ENCODE measurements around the gene MT1F. TPM values are rescaled to one million over a fixed set of nuclear protein-coding genes. Genes with fewer than 3 reads are reported as not detected.

The MT1F gene
- total and polyA plus RNA-seq, 9 of the 15 experiments (the other 6 are each of a cell fraction or from before 2014, with no cell fraction given), result 0.18 to 0.68 (median 0.29) TPM; not detected in 5

DNA sequence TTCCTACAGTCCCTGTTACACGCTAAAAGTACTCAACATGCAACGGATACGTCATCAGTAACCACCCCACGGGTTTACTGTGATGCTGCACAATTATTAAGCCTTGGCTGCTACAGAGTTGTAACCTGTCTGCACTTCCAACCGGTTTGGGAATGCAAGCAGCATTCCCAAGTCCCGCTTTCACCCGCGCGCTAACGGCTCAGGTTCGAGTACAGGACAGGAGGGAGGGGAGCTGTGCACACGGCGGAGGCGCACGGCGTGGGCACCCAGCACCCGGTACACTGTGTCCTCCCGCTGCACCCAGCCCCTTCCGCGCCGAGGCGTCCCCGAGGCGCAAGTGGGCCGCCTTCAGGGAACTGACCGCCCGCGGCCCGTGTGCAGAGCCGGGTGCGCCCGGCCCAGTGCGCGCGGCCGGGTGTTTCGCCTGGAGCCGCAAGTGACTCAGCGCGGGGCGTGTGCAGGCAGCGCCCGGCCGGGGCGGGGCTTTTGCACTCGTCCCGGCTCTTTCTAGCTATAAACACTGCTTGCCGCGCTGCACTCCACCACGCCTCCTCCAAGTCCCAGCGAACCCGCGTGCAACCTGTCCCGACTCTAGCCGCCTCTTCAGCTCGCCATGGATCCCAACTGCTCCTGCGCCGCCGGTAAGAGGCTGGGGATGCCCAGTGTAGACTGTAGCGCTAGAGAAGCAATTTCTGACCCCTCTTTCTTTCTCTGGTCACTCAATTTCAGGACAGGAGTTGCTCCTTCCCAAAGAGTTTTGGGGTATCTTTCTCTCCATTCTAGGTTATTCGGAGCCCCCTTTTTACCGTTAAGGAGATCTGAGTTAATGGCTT is 49.5 kb upstream of the MT1F start, which contains the start of gene MT2A (continued):
- TF ChIP-seq CEBPZ (IDR thresholded peaks at IDR 0.05; ENCODE audit: borderline replicate concordance, low read depth, low read length) (no peak), ZNF212 (CRISPR knock-in tag; IDR thresholded peaks at IDR 0.05) (0 out of 2 replicates have a peak, but pooled peaks have one; percentile 55), ZNF197 (CRISPR knock-in tag; IDR thresholded peaks at IDR 0.05; ENCODE audit: low read depth) (0 out of 2 replicates have a peak, but pooled peaks have one; percentile 64), SNRNP70 (optimal IDR thresholded peaks at IDR 0.05; ENCODE audit: low read depth, low read length) (no peak), JUN (IDR thresholded peaks at IDR 0.05; ENCODE audit: borderline replicate concordance, low read depth, low read length) (peak; percentile 85), JUN (CRISPR knock-in tag; IDR thresholded peaks at IDR 0.05; ENCODE audit: borderline replicate concordance) (no peak), SAFB2 (IDR thresholded peaks at IDR 0.05; ENCODE audit: borderline replicate concordance, low read depth, low read length, severe bottlenecking) (no peak), ZNF551 (CRISPR knock-in tag; IDR thresholded peaks at IDR 0.05) (no peak), RFX5 (IDR thresholded peaks at IDR 0.05; ENCODE audit: low read depth, low read length) (no peak), ZFP36 (IDR thresholded peaks at IDR 0.05; ENCODE audit: low read depth, low read length, partially characterized antibody) (peak; percentile 66), ZNF165 (CRISPR knock-in tag; IDR thresholded peaks at IDR 0.05; ENCODE audit: borderline replicate concordance) (no peak), BCLAF1 (IDR thresholded peaks at IDR 0.05; ENCODE audit: borderline replicate concordance in 1 of 2, control insufficient read depth in 1 of 2, low read depth in 2 of 2, low read length in 1 of 2) (no peak), ZC3H4 (CRISPR knock-in tag; IDR thresholded peaks at IDR 0.05; ENCODE audit: borderline replicate concordance) (no peak)
- TF ChIP-seq, protein P1, sequence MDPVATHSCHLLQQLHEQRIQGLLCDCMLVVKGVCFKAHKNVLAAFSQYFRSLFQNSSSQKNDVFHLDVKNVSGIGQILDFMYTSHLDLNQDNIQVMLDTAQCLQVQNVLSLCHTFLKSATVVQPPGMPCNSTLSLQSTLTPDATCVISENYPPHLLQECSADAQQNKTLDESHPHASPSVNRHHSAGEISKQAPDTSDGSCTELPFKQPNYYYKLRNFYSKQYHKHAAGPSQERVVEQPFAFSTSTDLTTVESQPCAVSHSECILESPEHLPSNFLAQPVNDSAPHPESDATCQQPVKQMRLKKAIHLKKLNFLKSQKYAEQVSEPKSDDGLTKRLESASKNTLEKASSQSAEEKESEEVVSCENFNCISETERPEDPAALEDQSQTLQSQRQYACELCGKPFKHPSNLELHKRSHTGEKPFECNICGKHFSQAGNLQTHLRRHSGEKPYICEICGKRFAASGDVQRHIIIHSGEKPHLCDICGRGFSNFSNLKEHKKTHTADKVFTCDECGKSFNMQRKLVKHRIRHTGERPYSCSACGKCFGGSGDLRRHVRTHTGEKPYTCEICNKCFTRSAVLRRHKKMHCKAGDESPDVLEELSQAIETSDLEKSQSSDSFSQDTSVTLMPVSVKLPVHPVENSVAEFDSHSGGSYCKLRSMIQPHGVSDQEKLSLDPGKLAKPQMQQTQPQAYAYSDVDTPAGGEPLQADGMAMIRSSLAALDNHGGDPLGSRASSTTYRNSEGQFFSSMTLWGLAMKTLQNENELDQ (CRISPR knock-in tag; IDR thresholded peaks at IDR 0.05; ENCODE audit: borderline replicate concordance), result no peak
- TF ChIP-seq, protein P2, sequence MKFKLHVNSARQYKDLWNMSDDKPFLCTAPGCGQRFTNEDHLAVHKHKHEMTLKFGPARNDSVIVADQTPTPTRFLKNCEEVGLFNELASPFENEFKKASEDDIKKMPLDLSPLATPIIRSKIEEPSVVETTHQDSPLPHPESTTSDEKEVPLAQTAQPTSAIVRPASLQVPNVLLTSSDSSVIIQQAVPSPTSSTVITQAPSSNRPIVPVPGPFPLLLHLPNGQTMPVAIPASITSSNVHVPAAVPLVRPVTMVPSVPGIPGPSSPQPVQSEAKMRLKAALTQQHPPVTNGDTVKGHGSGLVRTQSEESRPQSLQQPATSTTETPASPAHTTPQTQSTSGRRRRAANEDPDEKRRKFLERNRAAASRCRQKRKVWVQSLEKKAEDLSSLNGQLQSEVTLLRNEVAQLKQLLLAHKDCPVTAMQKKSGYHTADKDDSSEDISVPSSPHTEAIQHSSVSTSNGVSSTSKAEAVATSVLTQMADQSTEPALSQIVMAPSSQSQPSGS (CRISPR knock-in tag; IDR thresholded peaks at IDR 0.05), result no peak
